Activated CD4-positive, alpha-beta T cell treated with anti-CD3 and anti-CD28 coated beads, Interleukin-2, amount 50 U/mL, for 1 hour (primary cell): Measurements from ENCODE around the gene MROH8.

ENCODE experiments used
- DNase-seq: peaks from one replicate; pipeline ENCODE4 v3.0.0-alpha.2; 2020

Gene MROH8

GRCh38 chr20:37198932-37199660 lies 19.7 kb upstream of the MROH8 start:
- no peak for DNase-seq

- DNase-seq: peak; percentile 4
Observed at GRCh38 chr20:37194621-37195417, 15.5 kb upstream of the MROH8 start.

GRCh38 chr20:37193821-37194220 lies 14.5 kb upstream of the MROH8 start:
- DNase-seq: no peak

GRCh38 chr20:37193226-37193625 lies 13.9 kb upstream of the MROH8 start:
- DNase-seq: no peak

GRCh38 chr20:37192137-37192854 lies 12.9 kb upstream of the MROH8 start:
- DNase-seq: peak; percentile 71

- DNase-seq: no peak
Observed at GRCh38 chr20:37190354-37191112, 11.2 kb upstream of the MROH8 start.

- DNase-seq: no peak
Observed at GRCh38 chr20:37189416-37190016, 10.2 kb upstream of the MROH8 start.

- DNase-seq: no peak
Observed at GRCh38 chr20:37188787-37189186, 9.4 kb upstream of the MROH8 start.

- DNase-seq: no peak
Observed at GRCh38 chr20:37185686-37186085, 6.3 kb upstream of the MROH8 start.

GRCh38 chr20:37179683-37180524 lies 556 bp upstream of the MROH8 start:
- DNase-seq: no peak

GRCh38 chr20:37172836-37173235 lies 6.5 kb downstream of the MROH8 start:
- no peak for DNase-seq

GRCh38 chr20:37166867-37167266 lies 12.5 kb downstream of the MROH8 start:
- no peak for DNase-seq

- DNase-seq: no peak
Observed at GRCh38 chr20:37165031-37165430, 14.3 kb downstream of the MROH8 start.

GRCh38 chr20:37163832-37164554 lies 15.4 kb downstream of the MROH8 start:
- DNase-seq: no peak

GRCh38 chr20:37162646-37163045 lies 16.7 kb downstream of the MROH8 start:
- no peak for DNase-seq

- DNase-seq: no peak
Observed at GRCh38 chr20:37161830-37162549, 17.4 kb downstream of the MROH8 start.

- DNase-seq: no peak
Observed at GRCh38 chr20:37160683-37161082, 18.7 kb downstream of the MROH8 start.

- DNase-seq: no peak
Observed at GRCh38 chr20:37158248-37158647, 21.1 kb downstream of the MROH8 start.

- no peak for DNase-seq
Observed at GRCh38 chr20:37155987-37156386, 23.4 kb downstream of the MROH8 start.

GRCh38 chr20:37154684-37155298 lies 24.6 kb downstream of the MROH8 start:
- no peak for DNase-seq
